Adipocyte (in vitro differentiated cells): ENCODE results near the gene KLF6.

Source experiments
- DNase-seq: peaks from one replicate; pipeline ENCODE4 v3.0.0-alpha.2; 2015; ENCODE audit warnings: low read depth
- H3K27me3 ChIP-seq: replicated peaks from 2 replicates; pipeline ENCODE4 v1.7.0; 2013; ENCODE audit warnings: mild to moderate bottlenecking, low read length, moderate library complexity; ENCODE audit not compliant: control insufficient read depth, insufficient read depth
- H3K36me3 ChIP-seq: 2 replicates; pipeline ENCODE4 v1.7.0; 2013; ENCODE audit warnings: low read length, mild to moderate bottlenecking, moderate library complexity; ENCODE audit not compliant: control insufficient read depth, insufficient read depth, severe bottlenecking
- H3K4me1 ChIP-seq: 2 replicates; pipeline ENCODE4 v1.7.0; 2013; ENCODE audit warnings: mild to moderate bottlenecking, low read length, moderate library complexity; ENCODE audit not compliant: control insufficient read depth, insufficient read depth
- H3K4me3 ChIP-seq: 2 replicates; pipeline ENCODE4 v1.7.0; 2013; ENCODE audit warnings: mild to moderate bottlenecking, low read length, moderate library complexity
- H3K9ac ChIP-seq: 2 replicates; pipeline ENCODE4 v1.7.0; 2013; ENCODE audit warnings: mild to moderate bottlenecking, low read length, moderate library complexity
- H3K9me3 ChIP-seq: 2 replicates; pipeline ENCODE4 v1.7.0; 2013; ENCODE audit warnings: mild to moderate bottlenecking, low read length, moderate library complexity; ENCODE audit not compliant: control insufficient read depth

Gene KLF6

DNA sequence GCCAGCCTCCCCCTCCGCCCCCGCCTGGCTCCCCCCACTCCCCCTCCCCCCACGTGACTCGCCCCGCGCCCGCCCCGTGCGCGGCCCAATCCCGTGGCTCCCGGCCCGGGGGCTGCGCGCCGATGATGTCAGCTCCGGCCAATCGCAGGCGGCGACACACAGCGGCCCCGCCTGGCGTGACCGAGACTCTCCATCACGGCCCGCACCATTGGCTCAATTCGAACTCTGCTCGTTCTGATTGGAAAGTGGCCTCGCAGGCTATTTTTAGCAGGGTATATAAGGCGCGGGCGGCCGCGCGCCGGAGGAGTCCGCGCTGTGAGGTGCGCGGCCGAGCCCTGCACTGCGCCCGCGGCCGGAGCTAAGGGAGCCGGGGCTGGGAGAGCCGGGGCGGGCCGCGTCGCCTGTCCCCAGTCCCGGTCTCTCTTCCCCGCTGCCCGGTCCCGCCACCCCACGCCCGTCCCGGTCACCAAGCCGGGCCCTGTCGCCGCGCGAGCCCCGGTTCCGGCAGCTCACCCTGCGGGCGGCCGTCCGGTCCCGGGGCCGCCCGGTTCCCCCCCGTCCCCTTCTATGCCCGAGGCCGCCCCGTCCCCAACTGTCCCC is 342 bp upstream of the KLF6 start:
- H3K4me3 ChIP-seq = peak overlapping the region; percentile 96
- no peaks in the 10 kb centered on the region for H3K27me3 ChIP-seq
- peak; percentile 99 for DNase-seq
- H3K9ac ChIP-seq = peak overlapping the region; percentile 100
- H3K36me3 ChIP-seq = peaks cover 16% of the 10 kb centered on the region
- H3K9me3 ChIP-seq = no peaks in the 10 kb centered on the region
- H3K4me1 ChIP-seq = peaks cover 22% of the 10 kb centered on the region

DNA sequence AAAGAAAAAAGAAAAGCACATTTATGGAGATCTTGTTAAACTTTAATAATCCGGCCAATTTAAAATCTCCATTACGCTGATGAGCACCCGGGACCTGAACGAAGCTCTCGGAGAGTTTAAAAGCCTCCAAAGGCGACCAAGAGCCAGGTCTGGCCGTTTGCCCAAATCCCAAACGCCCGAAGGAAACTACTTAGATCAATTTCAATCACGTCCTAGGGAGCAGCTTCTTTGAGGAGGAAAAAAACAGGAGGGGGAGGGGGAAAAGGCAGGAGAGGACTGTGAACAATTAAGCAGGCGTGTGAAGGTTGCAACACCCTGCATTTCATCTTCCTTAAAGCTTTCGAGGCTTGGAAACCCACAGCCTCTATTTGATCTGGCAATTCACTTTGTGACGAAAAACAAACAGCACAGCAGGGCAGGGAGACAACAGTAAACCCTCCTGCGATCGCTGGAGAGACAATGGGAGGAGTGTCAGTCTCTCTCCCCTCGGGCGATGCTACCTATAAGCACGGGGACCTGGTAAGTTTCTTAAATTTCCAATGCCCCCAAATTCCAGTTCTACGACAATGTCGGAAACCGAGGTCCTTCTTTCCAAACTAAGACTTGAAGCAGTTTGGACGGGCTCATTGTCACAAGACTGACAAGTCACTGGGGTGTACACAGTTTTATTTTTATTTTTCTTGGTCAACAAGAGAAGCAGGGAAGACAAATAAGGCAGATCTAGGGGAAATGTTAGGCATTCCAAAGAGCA is 1.2 kb downstream of the KLF6 start:
- no peaks in the 10 kb centered on the region for H3K27me3 ChIP-seq
- H3K4me3 ChIP-seq = peak overlapping the region; percentile 96
- peaks cover 37% of the 10 kb centered on the region for H3K4me1 ChIP-seq
- peak overlapping the region; percentile 100 for H3K9ac ChIP-seq
- peaks cover 31% of the 10 kb centered on the region for H3K36me3 ChIP-seq
- DNase-seq = peak; percentile 88
- no peaks in the 10 kb centered on the region for H3K9me3 ChIP-seq

DNA sequence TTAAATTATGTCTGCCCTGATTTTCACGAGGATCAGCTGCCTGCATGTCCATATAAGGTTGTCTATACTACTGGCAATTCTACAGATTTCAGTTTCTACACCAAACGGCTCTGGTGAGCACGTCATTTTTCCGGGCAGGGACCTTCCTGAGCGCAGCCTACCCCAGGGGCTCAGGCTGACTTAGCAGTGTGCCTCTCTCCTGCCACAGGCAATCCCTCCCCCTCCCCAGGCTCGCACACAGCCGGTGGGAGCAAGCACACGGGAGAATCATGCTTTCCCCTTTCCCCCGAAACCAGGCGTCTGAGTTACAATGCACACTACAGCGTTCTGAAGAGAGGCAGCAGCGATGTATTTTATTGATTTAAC is 1.7 kb downstream of the KLF6 start:
- no peaks in the 10 kb centered on the region for H3K27me3 ChIP-seq
- H3K9me3 ChIP-seq = no peaks in the 10 kb centered on the region
- H3K4me1 ChIP-seq = peaks cover 43% of the 10 kb centered on the region
- peaks cover 37% of the 10 kb centered on the region for H3K36me3 ChIP-seq
- peak overlapping the region; percentile 100 for H3K9ac ChIP-seq
- peak overlapping the region; percentile 96 for H3K4me3 ChIP-seq
- peak; percentile 85 for DNase-seq

DNA sequence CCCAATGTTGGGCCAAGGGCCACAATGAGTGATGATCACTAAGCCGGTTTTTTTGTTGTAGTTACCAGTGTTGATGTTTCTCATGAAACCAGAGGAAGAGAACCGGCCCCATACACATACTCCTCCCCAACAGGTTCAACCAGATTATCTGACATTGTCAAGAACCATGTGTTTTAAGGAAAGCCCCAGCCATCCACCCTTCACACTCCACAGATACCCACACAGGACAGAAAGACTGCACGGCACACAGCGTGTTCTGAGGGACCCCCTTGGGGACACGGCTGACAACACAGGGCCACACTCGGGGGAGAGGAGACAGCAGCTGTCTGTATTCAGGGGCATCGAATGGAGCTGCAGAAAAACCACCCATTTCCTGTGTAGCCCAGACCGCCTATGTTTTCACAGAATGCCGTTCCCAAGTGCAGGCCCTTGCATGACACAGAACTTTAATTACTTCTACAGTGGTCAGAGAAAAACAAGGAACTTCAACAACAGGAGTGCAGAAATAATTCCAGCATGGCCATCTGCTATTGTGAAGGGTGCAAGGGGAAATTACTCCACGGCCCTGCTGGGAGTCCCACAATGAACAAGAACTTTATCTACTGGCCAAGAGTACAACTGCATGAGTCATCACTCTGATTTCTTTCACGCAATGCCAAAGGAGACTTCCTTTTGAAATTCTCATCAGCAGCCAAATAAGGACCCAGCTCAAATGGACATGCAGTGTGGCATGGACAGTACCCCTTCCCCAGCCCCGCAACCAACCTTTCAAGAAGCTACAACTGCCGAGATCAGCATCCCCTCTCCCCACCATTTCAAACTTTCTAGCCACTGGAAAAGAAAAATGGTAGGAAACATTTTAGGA is 2.3 kb downstream of the KLF6 start:
- peak; percentile 94 for DNase-seq
- H3K36me3 ChIP-seq = peaks cover 43% of the 10 kb centered on the region
- no peaks in the 10 kb centered on the region for H3K9me3 ChIP-seq
- H3K4me3 ChIP-seq = peak overlapping the region; percentile 96
- H3K4me1 ChIP-seq = peaks cover 49% of the 10 kb centered on the region
- no peaks in the 10 kb centered on the region for H3K27me3 ChIP-seq
- peak overlapping the region; percentile 100 for H3K9ac ChIP-seq

DNA sequence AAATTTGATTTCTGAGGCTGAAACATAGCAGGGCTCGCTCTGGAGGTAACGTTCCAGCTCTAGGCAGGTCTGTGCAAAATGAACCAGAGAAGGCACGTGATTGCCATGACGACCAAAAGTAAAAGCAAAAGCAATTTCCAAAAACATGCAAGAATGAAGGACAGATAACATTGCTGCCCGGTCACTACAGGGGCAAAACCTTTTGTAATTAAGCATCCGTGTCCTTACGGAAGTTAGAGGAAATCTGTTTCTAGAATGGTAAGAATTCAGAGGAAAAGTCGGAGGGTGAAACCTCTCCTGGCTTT is 2.9 kb downstream of the KLF6 start:
- peak; percentile 69 for DNase-seq
- H3K27me3 ChIP-seq = no peaks in the 10 kb centered on the region
- peaks cover 49% of the 10 kb centered on the region for H3K36me3 ChIP-seq
- peak overlapping the region; percentile 100 for H3K9ac ChIP-seq
- peaks cover 54% of the 10 kb centered on the region for H3K4me1 ChIP-seq
- H3K4me3 ChIP-seq = peak overlapping the region; percentile 96
- no peaks in the 10 kb centered on the region for H3K9me3 ChIP-seq

DNA sequence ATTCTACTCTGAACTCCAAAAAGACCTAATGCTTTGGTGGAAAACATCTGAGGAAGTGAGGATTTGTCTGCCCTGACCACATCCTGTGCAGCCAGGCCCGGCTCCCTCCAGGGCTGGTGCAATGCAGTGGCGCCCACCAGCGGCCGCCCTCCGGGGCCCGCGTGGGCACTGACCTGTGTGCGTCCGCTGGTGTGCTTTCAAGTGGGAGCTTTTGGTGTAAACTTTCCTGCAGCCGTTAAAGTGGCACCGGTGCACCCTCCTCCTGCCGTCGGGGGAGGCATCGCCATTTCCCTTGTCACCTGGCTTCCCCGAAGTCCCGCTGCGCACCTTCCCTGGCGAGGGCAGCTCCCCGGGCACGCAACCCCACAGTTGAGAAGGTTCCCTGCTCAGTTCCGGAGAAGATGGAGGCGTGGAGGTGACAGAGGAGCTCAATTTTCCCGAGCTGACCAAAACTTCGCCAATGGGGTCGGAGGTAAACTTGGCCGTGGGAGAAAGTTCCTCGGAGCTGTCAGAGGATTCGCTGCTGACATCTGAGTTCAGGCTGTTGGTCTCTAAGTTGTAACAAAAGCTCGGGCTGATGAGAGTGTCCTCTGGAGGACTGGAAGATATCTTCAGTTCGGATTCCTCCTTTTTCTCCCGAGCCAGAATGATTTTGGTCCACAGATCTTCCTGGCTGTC is 3.4 kb downstream of the KLF6 start:
- H3K4me1 ChIP-seq = peaks cover 58% of the 10 kb centered on the region
- DNase-seq = peak; percentile 47
- no peaks in the 10 kb centered on the region for H3K9me3 ChIP-seq
- H3K9ac ChIP-seq = peak overlapping the region; percentile 100
- H3K36me3 ChIP-seq = peaks cover 54% of the 10 kb centered on the region
- no peaks in the 10 kb centered on the region for H3K27me3 ChIP-seq
- peak overlapping the region; percentile 96 for H3K4me3 ChIP-seq

DNA sequence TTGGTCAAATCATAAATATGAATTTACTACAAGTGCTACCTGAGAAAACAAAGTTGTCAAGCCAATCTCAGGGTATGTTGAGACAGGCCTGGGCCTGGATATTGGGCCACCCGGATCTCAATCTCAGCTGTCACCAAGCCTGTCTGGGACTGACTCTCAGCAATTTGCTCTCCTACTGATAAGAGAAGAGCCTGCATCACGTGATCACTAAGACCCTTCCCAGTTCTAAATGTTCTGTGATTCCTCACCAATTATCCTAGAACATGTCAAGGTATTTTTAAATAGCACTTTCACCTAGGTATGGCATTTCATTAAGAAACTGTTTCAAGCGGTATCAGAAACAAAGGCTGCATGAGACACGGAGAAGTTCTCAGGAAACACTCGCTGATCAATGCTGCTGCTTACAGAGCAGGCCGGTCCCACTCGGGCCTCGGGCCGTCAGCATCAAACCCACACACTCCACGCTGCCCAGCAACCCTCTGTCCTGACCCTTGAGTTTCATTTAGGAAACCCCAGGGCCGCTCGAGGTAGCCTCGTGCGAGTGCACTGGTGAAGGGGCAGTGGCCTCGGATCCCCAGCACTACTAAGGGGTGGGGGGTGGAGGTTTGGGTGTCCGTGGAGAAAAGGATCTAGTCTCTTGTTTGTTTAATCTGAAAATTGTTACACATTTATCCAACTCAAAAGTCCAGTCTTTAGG is 4.1 kb downstream of the KLF6 start:
- peaks cover 61% of the 10 kb centered on the region for H3K36me3 ChIP-seq
- peaks cover 58% of the 10 kb centered on the region for H3K4me1 ChIP-seq

DNA sequence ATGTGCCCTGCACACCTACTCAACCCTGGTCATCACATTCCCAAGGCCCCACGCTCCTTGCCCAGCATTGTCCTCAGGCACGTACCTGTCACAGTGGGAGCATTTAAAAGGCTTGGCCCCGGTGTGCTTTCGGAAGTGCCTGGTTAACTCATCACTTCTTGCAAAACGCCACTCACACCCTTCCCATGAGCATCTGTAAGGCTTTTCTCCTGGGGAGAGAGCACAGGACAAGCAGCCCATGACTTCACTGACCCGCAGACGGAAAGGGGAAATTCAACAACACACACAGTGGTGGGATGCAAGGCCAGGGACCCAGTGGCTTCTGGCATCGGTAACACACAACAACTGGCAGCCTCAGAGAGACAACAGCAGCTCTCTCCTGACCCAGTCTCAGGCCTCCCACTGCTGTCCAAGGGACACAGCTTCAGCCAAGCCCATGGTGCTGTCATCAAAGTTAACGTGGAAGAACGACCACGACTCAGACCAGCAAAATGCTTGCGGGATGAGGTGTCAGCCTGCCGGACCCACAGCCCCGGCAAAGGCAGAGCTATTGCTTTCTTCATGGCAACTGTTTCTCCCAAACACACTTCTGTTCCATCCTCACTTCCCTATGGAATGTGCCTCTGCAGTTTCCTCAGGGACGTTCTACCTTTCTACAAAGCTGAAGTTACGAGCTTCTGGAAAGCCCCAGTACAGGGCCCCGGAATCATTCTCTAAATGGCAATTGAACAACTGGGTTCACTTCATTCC is 4.8 kb downstream of the KLF6 start:
- peaks cover 64% of the 10 kb centered on the region for H3K4me1 ChIP-seq
- H3K4me3 ChIP-seq = peak overlapping the region; percentile 96
- H3K36me3 ChIP-seq = peaks cover 65% of the 10 kb centered on the region
- peak overlapping the region; percentile 100 for H3K9ac ChIP-seq
- peak; percentile 55 for DNase-seq
- no peaks in the 10 kb centered on the region for H3K27me3 ChIP-seq
- H3K9me3 ChIP-seq = no peaks in the 10 kb centered on the region

More for the DNA sequence above, 4.1 kb downstream of the KLF6 start:
- no peak for DNase-seq
- Histone ChIP-seq H3K27me3 (no peaks in the 10 kb centered on the region), H3K9ac (peak overlapping the region; percentile 100), H3K4me3 (peak overlapping the region; percentile 96), H3K9me3 (no peaks in the 10 kb centered on the region)

DNA sequence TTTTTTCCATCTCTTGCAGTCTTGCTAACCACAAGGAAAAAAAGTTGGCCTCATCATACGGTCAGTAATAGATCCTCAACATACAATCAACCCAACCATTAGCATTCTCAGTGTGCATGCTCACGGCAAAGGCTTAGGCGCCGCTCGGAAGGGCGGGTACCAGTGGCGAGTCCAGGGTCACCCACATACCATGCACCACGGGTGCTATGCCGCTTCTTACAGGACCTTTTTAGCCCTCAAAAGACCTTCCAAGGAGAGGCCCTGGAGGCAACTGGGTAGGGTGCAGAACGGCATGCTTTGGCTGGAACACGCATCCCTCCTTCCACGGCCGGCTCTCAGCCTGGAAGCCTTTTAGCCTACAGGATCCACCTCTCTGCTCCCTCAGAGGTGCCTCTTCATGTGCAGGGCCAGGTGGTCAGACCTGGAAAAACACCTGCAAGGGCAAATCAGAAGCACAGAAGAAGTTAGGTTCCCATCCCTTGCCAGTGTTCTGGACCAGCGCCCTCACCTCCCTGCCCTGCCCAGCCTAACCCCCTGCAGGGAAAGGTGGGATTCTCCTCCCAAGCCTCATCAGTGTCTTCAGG is 5.8 kb downstream of the KLF6 start:
- Histone ChIP-seq H3K4me1 (peaks cover 64% of the 10 kb centered on the region), H3K9ac (peak overlapping the region; percentile 100), H3K9me3 (no peaks in the 10 kb centered on the region), H3K27me3 (no peaks in the 10 kb centered on the region), H3K36me3 (peaks cover 65% of the 10 kb centered on the region), H3K4me3 (peak overlapping the region; percentile 96)
- DNase-seq = no peak

DNA sequence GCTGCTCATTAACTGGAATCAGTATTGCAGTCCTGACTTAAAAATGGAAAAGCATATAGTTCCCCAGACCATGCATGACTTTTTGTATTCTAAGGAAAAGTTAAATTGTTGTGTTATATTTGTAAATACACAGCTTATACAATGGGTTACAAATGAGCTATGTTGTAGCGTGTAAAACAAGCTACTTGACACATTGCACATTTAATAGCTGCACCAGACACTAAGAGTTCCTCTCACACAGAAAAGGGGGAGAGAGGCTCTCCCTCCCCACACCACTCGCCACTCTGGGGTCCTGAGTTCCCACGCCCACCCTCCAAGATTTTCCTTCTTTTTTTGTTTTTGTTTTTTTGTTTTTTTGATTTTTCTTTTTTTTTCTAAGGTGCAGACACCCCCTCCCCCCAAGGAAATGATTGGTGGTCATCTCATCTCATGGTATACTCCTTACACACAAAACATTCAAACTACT is 6.3 kb downstream of the KLF6 start:
- Histone ChIP-seq H3K4me3 (peak overlapping the region; percentile 96), H3K9me3 (no peaks in the 10 kb centered on the region), H3K36me3 (peaks cover 65% of the 10 kb centered on the region), H3K27me3 (no peaks in the 10 kb centered on the region), H3K4me1 (peaks cover 64% of the 10 kb centered on the region), H3K9ac (peak overlapping the region; percentile 100)
- no peak for DNase-seq
